K562 (cell line): ENCODE data around the gene PLCB3. TPM values are rescaled to one million over a fixed set of nuclear protein-coding genes. Genes with fewer than 3 reads are reported as not detected.
A peak's percentile ranks its signal among the peaks of the same experiment; 100 is the strongest.

Source experiments
- ATAC-seq: fragments of 200-7000 bp; cut with Tn5 transposase; 3 replicates; pipeline ENCODE4 v1.9.1; 2020; ENCODE audit warnings: moderate library complexity
- BruUV-seq: library from RNA; stranded (reverse); fragments of 400-500 nt; replicated peaks from 2 replicates; lab custom pipeline; 2021; lab: Mats Ljungman, UMichigan
- CTCF ChIA-PET: fragments of 300-600 bp; formaldehyde crosslinking; extraction: SDS; loops from one replicate; lab custom pipeline; 2021; ENCODE audit warnings: low intra/inter-chr PET ratio; lab: Yijun Ruan, JAX
- POLR2A ChIA-PET: fragments of 300-600, 350-650 bp; sonication (Branson Sonifier 250); formaldehyde crosslinking; extraction: SDS; loops from one replicate; lab custom pipeline; 2021; ENCODE audit warnings: antibody characterized with exemption, inconsistent platforms; lab: Yijun Ruan, JAX
- DNase-seq, 4 experiments: peaks; one replicate each; pipeline versions ENCODE4 v3.0.0 to v3.0.0-alpha.2; 2011 to 2018; ENCODE audit warnings: low spot score in 3 of 4, mixed read lengths in 3 of 4; ENCODE audit errors: extremely low read depth in 1 of 4
- FAIRE-seq: peaks from 2 replicates; lab custom pipeline; 2011; peaks lifted over from hg19 to GRCh38; lab: Jason Lieb, UNC
- H2AFZ ChIP-seq: 2 replicates; pipeline ENCODE4 v1.6.0; 2011; ENCODE audit warnings: low read depth, low read length, control low read depth, inconsistent platforms
- H3K27ac ChIP-seq: fragments of 200-600 bp; 3 replicates; pipeline ENCODE4 v1.8.0; 2011; ENCODE audit warnings: low read depth, mild to moderate bottlenecking, control low read depth, inconsistent platforms, low read length, moderate library complexity, mixed read lengths; ENCODE audit errors: extremely low read depth
- H3K27me3 ChIP-seq, 2 experiments: fragments of 300-600 bp in 1 of 2; 2 replicates in 1 of 2; 3 replicates in 1 of 2; pipeline versions ENCODE4 v1.6.0 to v1.8.0; 2011; ENCODE audit warnings: inconsistent platforms in 2 of 2, low read length in 2 of 2, mild to moderate bottlenecking in 1 of 2, mixed read lengths in 1 of 2, moderate library complexity in 1 of 2; ENCODE audit not compliant: control insufficient read depth in 2 of 2, insufficient read depth in 2 of 2
- H3K36me3 ChIP-seq: fragments of 300-600 bp; 3 replicates; pipeline ENCODE4 v1.8.0; 2011; ENCODE audit warnings: mild to moderate bottlenecking, low read length, inconsistent platforms; ENCODE audit not compliant: control insufficient read depth, insufficient read depth
- H3K4me1 ChIP-seq, 2 experiments: fragments of 200-600 bp in 1 of 2; replicated peaks in 1 of 2; 2 replicates in 1 of 2; 3 replicates in 1 of 2; pipeline versions ENCODE4 v1.5.1 to v1.8.0; 2011; ENCODE audit warnings: inconsistent platforms in 2 of 2, low read length in 2 of 2, mild to moderate bottlenecking in 1 of 2, mixed read lengths in 1 of 2, moderate library complexity in 1 of 2; ENCODE audit not compliant: control insufficient read depth in 2 of 2, insufficient read depth in 2 of 2
- H3K4me2 ChIP-seq: 2 replicates; pipeline ENCODE4 v1.6.1; 2011; ENCODE audit warnings: low read length, control low read depth, inconsistent platforms, mixed read lengths; ENCODE audit not compliant: insufficient read depth
- H3K4me3 ChIP-seq: fragments of 200-600 bp; sonication (generic), shearing (Covaris generic); 2 replicates; pipeline ENCODE4 v1.5.1; 2016; ENCODE audit warnings: control low read depth, inconsistent platforms
- H3K79me2 ChIP-seq: fragments of 200-600 bp; 3 replicates; pipeline ENCODE4 v1.8.0; 2011; ENCODE audit warnings: low read length, inconsistent platforms; ENCODE audit not compliant: control insufficient read depth, insufficient read depth
- H3K9ac ChIP-seq, 2 experiments: 2 replicates each; pipeline versions ENCODE4 v1.6.0 to v1.6.1; 2011; ENCODE audit warnings: low read depth in 2 of 2, low read length in 2 of 2, control low read depth in 1 of 2, inconsistent platforms in 1 of 2, mild to moderate bottlenecking in 1 of 2, mixed read lengths in 1 of 2; ENCODE audit not compliant: insufficient read depth in 1 of 2
- H3K9me1 ChIP-seq: one replicate; pipeline ENCODE4 v1.6.0; 2011; ENCODE audit warnings: inconsistent platforms, mild to moderate bottlenecking, low read length, moderate library complexity; ENCODE audit not compliant: control insufficient read depth, insufficient read depth
- H3K9me3 ChIP-seq: replicated peaks from 2 replicates; pipeline ENCODE4 v1.5.1; 2011; ENCODE audit warnings: low read depth, low read length, inconsistent platforms; ENCODE audit not compliant: control insufficient read depth, insufficient read depth
- H4K20me1 ChIP-seq: replicated peaks from 2 replicates; pipeline ENCODE4 v1.6.1; 2011; ENCODE audit warnings: low read length, inconsistent platforms, mixed read lengths; ENCODE audit not compliant: control insufficient read depth, insufficient read depth
- CREBBP ChIP-seq: IDR thresholded peaks from one replicate; pipeline ENCODE4 v1.6.1; 2012; ENCODE audit warnings: low read depth, mild to moderate bottlenecking, control low read depth, inconsistent platforms, low read length
- ELF1 ChIP-seq: fragments of 200-800 bp; sonication (Bioruptor generic); IDR thresholded peaks from 2 replicates; pipeline ENCODE4 v1.6.1; 2016; ENCODE audit warnings: missing genetic modification characterization, missing compliant biosample characterization
- ETV1 ChIP-seq: fragments of 450-650 bp; conservative IDR thresholded peaks from 2 replicates; pipeline ENCODE4 v1.6.1; 2016; ENCODE audit warnings: missing genetic modification characterization, control low read depth, low read depth, missing compliant biosample characterization
- ETV5 ChIP-seq: sonication (generic); formaldehyde crosslinking; IDR thresholded peaks from 2 replicates; pipeline ENCODE4 v1.4.0; 2020; ENCODE audit warnings: low read depth, mild to moderate bottlenecking, missing genetic modification reagents
- HNRNPK ChIP-seq: fragments of 200-400 bp; formaldehyde crosslinking; IDR thresholded peaks from one replicate; pipeline ENCODE4 v1.6.1; 2018; ENCODE audit warnings: mild to moderate bottlenecking, low read depth, low read length; ENCODE audit not compliant: poor library complexity, severe bottlenecking
- KAT2B ChIP-seq: IDR thresholded peaks from one replicate; pipeline ENCODE4 v1.6.1; 2012; ENCODE audit warnings: low read depth, mild to moderate bottlenecking, control low read depth, inconsistent platforms, low read length, moderate library complexity
- LARP7 ChIP-seq: fragments of 450-650 bp; IDR thresholded peaks from 2 replicates; pipeline ENCODE4 v1.6.1; 2016
- NEUROD1 ChIP-seq: fragments of 150-350 bp; IDR thresholded peaks from 2 replicates; pipeline ENCODE4 v1.6.1; 2014; ENCODE audit warnings: borderline replicate concordance, low read length, low read depth; ENCODE audit not compliant: partially characterized antibody
- RBFOX2 ChIP-seq: fragments of 200-400 bp; formaldehyde crosslinking; IDR thresholded peaks from 2 replicates; pipeline ENCODE4 v1.6.1; 2017; ENCODE audit warnings: low read depth, mild to moderate bottlenecking, low read length, moderate library complexity
- SOX6 ChIP-seq: fragments of 450-650 bp; IDR thresholded peaks from 2 replicates; pipeline ENCODE4 v1.6.1; 2014; ENCODE audit warnings: mild to moderate bottlenecking
- SP1 ChIP-seq: sonication (generic); formaldehyde crosslinking; IDR thresholded peaks from 2 replicates; pipeline ENCODE4 v1.8.1; 2022; ENCODE audit warnings: mild to moderate bottlenecking, missing genetic modification reagents
- SUPT5H ChIP-seq: fragments of 450-650 bp; IDR thresholded peaks from 2 replicates; pipeline ENCODE4 v1.6.1; 2016
- XRCC5 ChIP-seq: fragments of 200-400 bp; formaldehyde crosslinking; IDR thresholded peaks from 2 replicates; pipeline ENCODE4 v1.6.1; 2017; ENCODE audit warnings: low read depth, mild to moderate bottlenecking, low read length
- ZNF445 ChIP-seq: fragments of 250-450 bp; sonication (Bioruptor Pico); IDR thresholded peaks from 2 replicates; pipeline ENCODE4 v1.4.0; 2020; ENCODE audit warnings: low read depth, mild to moderate bottlenecking, moderate library complexity
- WGBS: fragments of 100-300 bp; shearing (Covaris generic); methylation state at CpG from one replicate; pipeline ENCODE4 v1.1.6; 2016; ENCODE audit warnings: low coverage, mixed read lengths; ENCODE audit not compliant: insufficient coverage; ENCODE audit errors: missing lambda C conversion rate; 5-methylcytosine and 5-hydroxymethylcytosine counted together
- in situ Hi-C: fragments of 300-500 bp; cut with MboI; formaldehyde crosslinking; loops from 4 replicates; pipeline ENCODE4 v1.15.0; 2018; ENCODE audit warnings: inconsistent platforms, mixed read lengths
- intact Hi-C: fragments of 100-400 bp; cut with micrococcal nuclease; formaldehyde crosslinking; loops from 2 replicates; pipeline ENCODE4 v1.14.2; 2022
- polyA plus RNA-seq, 8 experiments: library from polyadenylated mRNA; depleted of rRNA in 4 of 8; stranded (reverse) in 5 of 8; unstranded in 3 of 8; fragments of >200 nt; fragmentation: Nextera tagmentation in 2 of 8; fragmentation: Illumina TruSeq in 1 of 8; extraction: Ambion mirVana in 2 of 8; extraction: Trizol in 1 of 8; gene quantifications; 2 replicates each; pipeline versions ENCODE4 v1.2.1 to v1.2.3, GENCODE V29; 2011 to 2014; ENCODE audit warnings: inconsistent platforms in 1 of 8, missing spikeins in 1 of 8
- total RNA-seq, 7 experiments: library from RNA; depleted of rRNA in 6 of 7; stranded (reverse); fragments of >200 nt in 6 of 7; fragmentation: Illumina TruSeq in 2 of 7; extraction: Trizol in 2 of 7; gene quantifications; 2 replicates each; pipeline versions ENCODE4 v1.2.1 to v1.2.3, GENCODE V29; 2011 to 2021; ENCODE audit warnings: low replicate concordance in 1 of 7
- TF ChIP-seq, protein P1 (sequence below): fragments of 450-650 bp; IDR thresholded peaks from 2 replicates; pipeline ENCODE4 v1.6.1; 2017; ENCODE audit warnings: antibody characterized with exemption, mild to moderate bottlenecking

The PLCB3 gene
- total and polyA plus RNA-seq, 9 of the 15 experiments (the other 6 are each of a cell fraction or from before 2014, with no cell fraction given): 0.31 to 44.8 (median 14.6) TPM

- no peak for TF ChIP-seq ETV5 (CRISPR knock-in tag)
- no peak for TF ChIP-seq LARP7
- TF ChIP-seq SUPT5H: no peak
Measured at GRCh38 chr11:64267207-64267945, 16.0 kb downstream of the PLCB3 start (continued).

GRCh38 chr11:64268025-64268892 lies 16.9 kb downstream of the PLCB3 start:
- Histone ChIP-seq H3K9me3 (no peaks in the 10 kb centered on the region), H3K4me1 (peaks cover 28 to 59% of the 10 kb centered on the region in 2 experiments), H3K27me3 (no peaks in the 10 kb centered on the region), H3K36me3 (peaks cover 49% of the 10 kb centered on the region), H3K4me3 (peak overlapping the region; percentile 60), H3K27ac (peak overlapping the region; percentile 96), H3K4me2 (peak overlapping the region; percentile 92), H3K9ac (peak overlapping the region; percentile 89 to 99), H2AFZ (no peak overlapping the region; the same call in 1 of the 2 replicates), H3K9me1 (peaks cover 3% of the 10 kb centered on the region), H3K79me2 (peaks cover 36% of the 10 kb centered on the region), H4K20me1 (no peaks in the 10 kb centered on the region)
- ChIA-PET POLR2A (interaction anchor here (0.6 to 5.7 kb wide), 15 partner anchors 8 to 74 kb away, joined by 3 to 58 read pairs (median 4); partner anchors contain the start of genes BAD, CATSPERZ, ESRRA and FERMT3), CTCF (interaction anchor here (2.6 kb wide), 1 partner anchor 64 kb away, joined by 11 read pairs; no protein-coding TSS in a partner anchor)
- no peak for FAIRE-seq
- in situ Hi-C loops (no loop called here), intact Hi-C loops (loop anchor here (2.0 kb wide), 1 partner anchor 21 kb away; the partner anchor contains the start of gene PPP1R14B)
- BruUV-seq: no TSS peak
- peak in 2 of 4 experiments; percentile 41 to 47 for DNase-seq
- 31% methylated on average over 21 of the region's 23 CpGs for WGBS
- no peak for ATAC-seq
- 0 out of 2 replicates have a peak, but pooled peaks have one; percentile 31 for TF ChIP-seq ELF1 (tag)
- no peak for TF ChIP-seq CREBBP
- peak; percentile 38; the same call in 1 of the 2 replicates for TF ChIP-seq RBFOX2
- no peak for TF ChIP-seq KAT2B
- no peak for TF ChIP-seq HNRNPK
- peak; percentile 16; the same call in 1 of the 2 replicates for TF ChIP-seq SOX6
- peak; percentile 59 for TF ChIP-seq SP1 (CRISPR knock-in tag)
- TF ChIP-seq XRCC5: no peak
- TF ChIP-seq ZNF445 (CRISPR knock-in tag): no peak
- peak; percentile 90 for TF ChIP-seq ETV1
- TF ChIP-seq NEUROD1: peak; percentile 28
- TF ChIP-seq, protein P1, sequence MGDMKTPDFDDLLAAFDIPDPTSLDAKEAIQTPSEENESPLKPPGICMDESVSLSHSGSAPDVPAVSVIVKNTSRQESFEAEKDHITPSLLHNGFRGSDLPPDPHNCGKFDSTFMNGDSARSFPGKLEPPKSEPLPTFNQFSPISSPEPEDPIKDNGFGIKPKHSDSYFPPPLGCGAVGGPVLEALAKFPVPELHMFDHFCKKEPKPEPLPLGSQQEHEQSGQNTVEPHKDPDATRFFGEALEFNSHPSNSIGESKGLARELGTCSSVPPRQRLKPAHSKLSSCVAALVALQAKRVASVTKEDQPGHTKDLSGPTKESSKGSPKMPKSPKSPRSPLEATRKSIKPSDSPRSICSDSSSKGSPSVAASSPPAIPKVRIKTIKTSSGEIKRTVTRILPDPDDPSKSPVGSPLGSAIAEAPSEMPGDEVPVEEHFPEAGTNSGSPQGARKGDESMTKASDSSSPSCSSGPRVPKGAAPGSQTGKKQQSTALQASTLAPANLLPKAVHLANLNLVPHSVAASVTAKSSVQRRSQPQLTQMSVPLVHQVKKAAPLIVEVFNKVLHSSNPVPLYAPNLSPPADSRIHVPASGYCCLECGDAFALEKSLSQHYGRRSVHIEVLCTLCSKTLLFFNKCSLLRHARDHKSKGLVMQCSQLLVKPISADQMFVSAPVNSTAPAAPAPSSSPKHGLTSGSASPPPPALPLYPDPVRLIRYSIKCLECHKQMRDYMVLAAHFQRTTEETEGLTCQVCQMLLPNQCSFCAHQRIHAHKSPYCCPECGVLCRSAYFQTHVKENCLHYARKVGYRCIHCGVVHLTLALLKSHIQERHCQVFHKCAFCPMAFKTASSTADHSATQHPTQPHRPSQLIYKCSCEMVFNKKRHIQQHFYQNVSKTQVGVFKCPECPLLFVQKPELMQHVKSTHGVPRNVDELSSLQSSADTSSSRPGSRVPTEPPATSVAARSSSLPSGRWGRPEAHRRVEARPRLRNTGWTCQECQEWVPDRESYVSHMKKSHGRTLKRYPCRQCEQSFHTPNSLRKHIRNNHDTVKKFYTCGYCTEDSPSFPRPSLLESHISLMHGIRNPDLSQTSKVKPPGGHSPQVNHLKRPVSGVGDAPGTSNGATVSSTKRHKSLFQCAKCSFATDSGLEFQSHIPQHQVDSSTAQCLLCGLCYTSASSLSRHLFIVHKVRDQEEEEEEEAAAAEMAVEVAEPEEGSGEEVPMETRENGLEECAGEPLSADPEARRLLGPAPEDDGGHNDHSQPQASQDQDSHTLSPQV: peak; percentile 2; the same call in 1 of the 2 replicates
